A549 (cell line): Measurements from ENCODE around the gene PRSS50. TPM values are rescaled to one million over a fixed set of nuclear protein-coding genes. Genes with fewer than 3 reads are reported as not detected.

ENCODE experiments used
- ATAC-seq, 2 experiments: fragments of 200-7000 bp in 1 of 2; fragments of >200 bp in 1 of 2; cut with Nextera tagmentation in 1 of 2; cut with Tn5 transposase in 1 of 2; 3 replicates each; pipeline versions ENCODE4 v1.8.0 to v1.9.1; 2018 to 2020; ENCODE audit warnings: mild to moderate bottlenecking in 1 of 2, moderate library complexity in 1 of 2
- CTCF ChIA-PET: fragments of 300-600 bp; sonication (Branson Sonifier 250); formaldehyde crosslinking; extraction: SDS; loops from one replicate; lab custom pipeline; 2021; ENCODE audit warnings: antibody characterized with exemption, inconsistent platforms; lab: Yijun Ruan, JAX
- POLR2A ChIA-PET: fragments of 350-600 bp; formaldehyde crosslinking; extraction: SDS; loops from one replicate; lab custom pipeline; 2021; ENCODE audit warnings: antibody characterized with exemption, inconsistent platforms; lab: Yijun Ruan, JAX
- DNase-seq, 2 experiments: peaks; one replicate each; pipeline versions ENCODE4 v3.0.0 to v3.0.0-alpha.2; 2011 to 2016; ENCODE audit warnings: low read depth in 1 of 2, low spot score in 1 of 2
- FAIRE-seq: peaks from 2 replicates; lab custom pipeline; 2011; peaks lifted over from hg19 to GRCh38; lab: Jason Lieb, UNC
- H3K27ac ChIP-seq, 2 experiments: fragments of >200 bp; sonication (Bioruptor Twin); formaldehyde crosslinking; 3 replicates each; pipeline ENCODE4 v1.5.1; 2016 to 2017
- H3K4me1 ChIP-seq: fragments of >200 bp; sonication (Bioruptor Twin); formaldehyde crosslinking; 3 replicates; pipeline ENCODE4 v1.6.1; 2016
- H3K4me2 ChIP-seq: fragments of >200 bp; sonication (Bioruptor Twin); formaldehyde crosslinking; 3 replicates; pipeline ENCODE4 v1.6.1; 2016
- H3K4me3 ChIP-seq: fragments of >200 bp; sonication (Bioruptor Twin); formaldehyde crosslinking; 3 replicates; pipeline ENCODE4 v1.5.1; 2016
- H3K9me3 ChIP-seq: fragments of >200 bp; sonication (Bioruptor Twin); formaldehyde crosslinking; 3 replicates; pipeline ENCODE4 v1.6.1; 2016
- BHLHE40 ChIP-seq: IDR thresholded peaks from 2 replicates; pipeline ENCODE4 v1.6.1; 2012; ENCODE audit warnings: low read depth, low read length, inconsistent platforms
- CEBPB ChIP-seq, 2 experiments: fragments of >200 bp in 1 of 2; sonication (Bioruptor Twin) in 1 of 2; formaldehyde crosslinking in 1 of 2; IDR thresholded peaks; 2 replicates each; pipeline ENCODE4 v1.6.1; 2012 to 2016
- CHD4 ChIP-seq: fragments of 200-600 bp; sonication (generic); IDR thresholded peaks from 2 replicates; pipeline ENCODE4 v1.6.1; 2016; ENCODE audit warnings: antibody characterized with exemption, mild to moderate bottlenecking, borderline replicate concordance
- EHMT2 ChIP-seq: fragments of 200-600 bp; sonication (generic); IDR thresholded peaks from 2 replicates; pipeline ENCODE4 v1.6.1; 2016; ENCODE audit warnings: antibody characterized with exemption, low read depth, mild to moderate bottlenecking, moderate library complexity
- ESRRA ChIP-seq: fragments of 150-350 bp; IDR thresholded peaks from 2 replicates; pipeline ENCODE4 v1.6.1; 2014; ENCODE audit warnings: mild to moderate bottlenecking, low read length, borderline replicate concordance
- FOSL2 ChIP-seq, 2 experiments: fragments of 450-650 bp in 1 of 2; fragments of >200 bp in 1 of 2; sonication (Bioruptor Twin) in 1 of 2; formaldehyde crosslinking; IDR thresholded peaks; 2 replicates each; pipeline versions ENCODE4 v1.5.0 to v1.6.1; 2016 to 2020; ENCODE audit warnings: mild to moderate bottlenecking in 1 of 2, moderate library complexity in 1 of 2
- GATA3 ChIP-seq: IDR thresholded peaks from 2 replicates; pipeline ENCODE4 v1.6.1; 2012; ENCODE audit warnings: borderline replicate concordance
- JUN ChIP-seq, 2 experiments: fragments of >200 bp; sonication (Bioruptor Twin); formaldehyde crosslinking; IDR thresholded peaks; 2 replicates in 1 of 2; 3 replicates in 1 of 2; pipeline ENCODE4 v1.6.1; 2016 to 2017
- KDM1A ChIP-seq: fragments of 200-600 bp; sonication (generic); IDR thresholded peaks from 2 replicates; pipeline ENCODE4 v1.6.1; 2016; ENCODE audit warnings: low read depth, mild to moderate bottlenecking
- NFE2L2 ChIP-seq: fragments of 150-350 bp; conservative IDR thresholded peaks from 2 replicates; pipeline ENCODE4 v1.6.1; 2014; ENCODE audit warnings: low read length
- NR3C1 ChIP-seq: fragments of >200 bp; sonication (Bioruptor Twin); formaldehyde crosslinking; IDR thresholded peaks from 3 replicates; pipeline ENCODE4 v1.6.1; 2017
- POLR2A ChIP-seq: IDR thresholded peaks from 2 replicates; pipeline ENCODE4 v1.6.1; 2012; ENCODE audit warnings: mild to moderate bottlenecking, low read length
- POLR2AphosphoS2 ChIP-seq: conservative IDR thresholded peaks from 2 replicates; pipeline ENCODE4 v1.6.1; 2012; ENCODE audit warnings: low read length, improper control_type of control experiment, inconsistent platforms
- RCOR1 ChIP-seq: fragments of 150-350 bp; IDR thresholded peaks from 2 replicates; pipeline ENCODE4 v1.6.1; 2014; ENCODE audit warnings: antibody characterized with exemption, low read length, low read depth
- SMC3 ChIP-seq: fragments of >200 bp; sonication (Bioruptor Twin); formaldehyde crosslinking; IDR thresholded peaks from 3 replicates; pipeline ENCODE4 v1.6.1; 2018; ENCODE audit warnings: inconsistent platforms
- SREBF2 ChIP-seq: fragments of 450-650 bp; IDR thresholded peaks from 2 replicates; pipeline ENCODE4 v1.6.1; 2014; ENCODE audit warnings: mild to moderate bottlenecking, moderate library complexity
- ZC3H11A ChIP-seq: fragments of 450-650 bp; IDR thresholded peaks from 2 replicates; pipeline ENCODE4 v1.6.1; 2014; ENCODE audit warnings: antibody characterized with exemption, mild to moderate bottlenecking
- ZFP36 ChIP-seq: fragments of 450-650 bp; IDR thresholded peaks from 2 replicates; pipeline ENCODE4 v1.6.1; 2014; ENCODE audit warnings: borderline replicate concordance; ENCODE audit not compliant: partially characterized antibody
- ZNF302 ChIP-seq: fragments of 250-450 bp; sonication (Bioruptor Pico); IDR thresholded peaks from 2 replicates; pipeline ENCODE4 v1.9.0; 2021; ENCODE audit warnings: inconsistent platforms, mild to moderate bottlenecking, moderate library complexity
- WGBS: methylation state at CpG from one replicate; pipeline ENCODE4 v1.1.6; 2017; ENCODE audit errors: missing lambda C conversion rate; 5-methylcytosine and 5-hydroxymethylcytosine counted together
- polyA plus RNA-seq, 4 experiments: library from polyadenylated mRNA; depleted of rRNA in 3 of 4; stranded (reverse); fragments of >200 nt; fragmentation: RNase III in 1 of 4; extraction: RNeasy Plus Mini Kit Qiagen cat#74134 plus additional on column Dnase treatment in 1 of 4; gene quantifications; 2 replicates in 3 of 4; 3 replicates in 1 of 4; pipeline ENCODE4 v1.2.3, GENCODE V29; 2011 to 2017
- TF ChIP-seq, protein P1 (sequence below): fragments of >200 bp; sonication (Bioruptor Twin); formaldehyde crosslinking; IDR thresholded peaks from 2 replicates; pipeline ENCODE4 v1.6.1; 2016
- TF ChIP-seq, protein P2 (sequence below): IDR thresholded peaks from 2 replicates; pipeline ENCODE4 v1.6.1; 2012
- TF ChIP-seq, protein P3 (sequence below): fragments of 250-450 bp; sonication (Bioruptor Pico); IDR thresholded peaks from 2 replicates; pipeline ENCODE4 v1.5.0; 2020; ENCODE audit warnings: low read depth, mild to moderate bottlenecking, moderate library complexity
- TF ChIP-seq, protein P4 (sequence below): fragments of 250-450 bp; sonication (Bioruptor Pico); IDR thresholded peaks from 2 replicates; pipeline ENCODE4 v1.5.0; 2021; ENCODE audit warnings: mild to moderate bottlenecking, moderate library complexity, borderline replicate concordance
- TF ChIP-seq, protein P5 (sequence below): fragments of 150-350 bp; IDR thresholded peaks from 2 replicates; pipeline ENCODE4 v1.6.1; 2014; ENCODE audit warnings: low read depth, mild to moderate bottlenecking, low read length

Gene PRSS50
- polyA plus RNA-seq, 2 of the 4 experiments (the other 2 are of a cell fraction) = not detected

DNA sequence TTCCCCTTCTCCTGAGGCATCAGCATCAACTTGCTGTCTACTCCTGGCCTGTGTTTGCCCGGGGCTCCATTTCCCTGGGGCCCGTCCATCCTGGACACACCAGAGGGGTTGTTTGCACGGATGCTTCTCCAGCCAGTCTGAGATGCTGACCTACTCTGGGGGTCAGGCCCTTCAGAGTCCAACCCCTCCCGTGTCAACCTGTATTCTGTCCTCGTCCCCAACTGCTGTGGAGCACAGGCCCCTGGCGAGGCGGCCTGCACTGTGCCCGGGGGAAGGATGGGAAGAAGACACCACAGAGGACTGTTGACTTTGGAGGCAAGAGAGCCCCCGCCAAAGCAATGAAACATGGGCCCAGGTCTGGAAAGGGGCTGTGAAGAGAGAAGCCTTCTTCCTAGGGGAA is 50.0 kb downstream of the PRSS50 start:
- Histone ChIP-seq H3K27ac (no peak overlapping the region), H3K9me3 (no peaks in the 10 kb centered on the region), H3K4me3 (no peak overlapping the region), H3K4me2 (no peak overlapping the region), H3K4me1 (no peaks in the 10 kb centered on the region)
- POLR2A ChIA-PET = no interaction called here
- TF ChIP-seq RCOR1 (no peak), SMC3 (no peak), FOSL2 (IDR thresholded peaks at IDR 0.05) (no peak), FOSL2 (CRISPR knock-in tag; IDR thresholded peaks at IDR 0.05) (no peak), ZFP36 (no peak), NR3C1 (no peak), GATA3 (no peak), KDM1A (no peak), JUN (IDR thresholded peaks at IDR 0.05) (no peak), ZC3H11A (no peak), CHD4 (no peak), ESRRA (no peak), EHMT2 (no peak), SREBF2 (no peak)
- TF ChIP-seq, protein P1, sequence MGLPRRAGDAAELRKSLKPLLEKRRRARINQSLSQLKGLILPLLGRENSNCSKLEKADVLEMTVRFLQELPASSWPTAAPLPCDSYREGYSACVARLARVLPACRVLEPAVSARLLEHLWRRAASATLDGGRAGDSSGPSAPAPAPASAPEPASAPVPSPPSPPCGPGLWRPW = no peak
- TF ChIP-seq, protein P2, sequence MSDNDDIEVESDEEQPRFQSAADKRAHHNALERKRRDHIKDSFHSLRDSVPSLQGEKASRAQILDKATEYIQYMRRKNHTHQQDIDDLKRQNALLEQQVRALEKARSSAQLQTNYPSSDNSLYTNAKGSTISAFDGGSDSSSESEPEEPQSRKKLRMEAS = no peak
- TF ChIP-seq, protein P3, sequence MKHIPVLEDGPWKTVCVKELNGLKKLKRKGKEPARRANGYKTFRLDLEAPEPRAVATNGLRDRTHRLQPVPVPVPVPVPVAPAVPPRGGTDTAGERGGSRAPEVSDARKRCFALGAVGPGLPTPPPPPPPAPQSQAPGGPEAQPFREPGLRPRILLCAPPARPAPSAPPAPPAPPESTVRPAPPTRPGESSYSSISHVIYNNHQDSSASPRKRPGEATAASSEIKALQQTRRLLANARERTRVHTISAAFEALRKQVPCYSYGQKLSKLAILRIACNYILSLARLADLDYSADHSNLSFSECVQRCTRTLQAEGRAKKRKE (CRISPR knock-in tag) = no peak
- TF ChIP-seq, protein P4, sequence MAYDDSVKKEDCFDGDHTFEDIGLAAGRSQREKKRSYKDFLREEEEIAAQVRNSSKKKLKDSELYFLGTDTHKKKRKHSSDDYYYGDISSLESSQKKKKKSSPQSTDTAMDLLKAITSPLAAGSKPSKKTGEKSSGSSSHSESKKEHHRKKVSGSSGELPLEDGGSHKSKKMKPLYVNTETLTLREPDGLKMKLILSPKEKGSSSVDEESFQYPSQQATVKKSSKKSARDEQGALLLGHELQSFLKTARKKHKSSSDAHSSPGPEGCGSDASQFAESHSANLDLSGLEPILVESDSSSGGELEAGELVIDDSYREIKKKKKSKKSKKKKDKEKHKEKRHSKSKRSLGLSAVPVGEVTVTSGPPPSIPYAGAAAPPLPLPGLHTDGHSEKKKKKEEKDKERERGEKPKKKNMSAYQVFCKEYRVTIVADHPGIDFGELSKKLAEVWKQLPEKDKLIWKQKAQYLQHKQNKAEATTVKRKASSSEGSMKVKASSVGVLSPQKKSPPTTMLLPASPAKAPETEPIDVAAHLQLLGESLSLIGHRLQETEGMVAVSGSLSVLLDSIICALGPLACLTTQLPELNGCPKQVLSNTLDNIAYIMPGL (CRISPR knock-in tag) = no peak
- TF ChIP-seq, protein P5, sequence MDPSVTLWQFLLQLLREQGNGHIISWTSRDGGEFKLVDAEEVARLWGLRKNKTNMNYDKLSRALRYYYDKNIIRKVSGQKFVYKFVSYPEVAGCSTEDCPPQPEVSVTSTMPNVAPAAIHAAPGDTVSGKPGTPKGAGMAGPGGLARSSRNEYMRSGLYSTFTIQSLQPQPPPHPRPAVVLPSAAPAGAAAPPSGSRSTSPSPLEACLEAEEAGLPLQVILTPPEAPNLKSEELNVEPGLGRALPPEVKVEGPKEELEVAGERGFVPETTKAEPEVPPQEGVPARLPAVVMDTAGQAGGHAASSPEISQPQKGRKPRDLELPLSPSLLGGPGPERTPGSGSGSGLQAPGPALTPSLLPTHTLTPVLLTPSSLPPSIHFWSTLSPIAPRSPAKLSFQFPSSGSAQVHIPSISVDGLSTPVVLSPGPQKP = no peak
- DNase-seq (no peak), ATAC-seq (no peak), FAIRE-seq (no peak)
- CTCF ChIA-PET = no interaction called here
- WGBS = 92% methylated on average over 4 of the region's 9 CpGs

DNA sequence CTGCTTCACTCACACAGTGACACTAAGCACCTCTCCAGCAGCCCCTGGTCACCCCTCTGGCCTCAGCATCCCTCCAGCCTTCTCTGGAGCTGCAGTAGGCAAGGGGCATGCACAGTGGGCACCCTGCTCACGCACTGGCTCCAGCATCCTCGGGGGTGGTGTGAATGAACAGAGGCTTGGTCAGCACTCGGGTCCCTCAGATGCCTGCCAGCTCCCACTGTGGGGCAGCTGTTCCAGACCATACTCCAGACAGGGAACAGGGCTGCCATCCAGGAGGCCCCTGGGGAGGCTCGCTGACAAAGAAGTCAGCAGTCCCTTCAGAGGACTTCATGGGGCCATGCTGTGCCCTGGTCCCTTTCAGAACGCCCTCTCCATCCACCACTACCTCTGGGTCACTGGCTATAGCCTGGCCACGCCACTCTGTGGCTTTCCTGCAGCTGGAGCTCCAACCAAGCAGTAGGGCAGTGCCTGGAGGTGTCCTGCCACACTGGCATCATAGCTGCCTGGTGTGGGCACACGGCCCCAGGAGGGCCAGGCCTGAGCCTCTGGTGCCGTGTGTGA is 50.5 kb downstream of the PRSS50 start:
- TF ChIP-seq POLR2A = no peak
- TF ChIP-seq CEBPB (IDR thresholded peaks at IDR 0.05) = no peak
- no peak for TF ChIP-seq BHLHE40
- no peak for TF ChIP-seq POLR2AphosphoS2
- TF ChIP-seq RCOR1 = no peak
- no peak for TF ChIP-seq ZNF302 (CRISPR knock-in tag)
- TF ChIP-seq NFE2L2 = no peak
- TF ChIP-seq ESRRA = no peak
- no peak for TF ChIP-seq CHD4
- Histone ChIP-seq H3K4me1 (no peaks in the 10 kb centered on the region), H3K4me3 (no peak overlapping the region), H3K27ac (no peak overlapping the region), H3K4me2 (no peak overlapping the region), H3K9me3 (no peaks in the 10 kb centered on the region)
- ATAC-seq (no peak), DNase-seq (no peak), FAIRE-seq (no peak)
- POLR2A ChIA-PET = no interaction called here
- CTCF ChIA-PET = no interaction called here
- WGBS = 75% methylated on average over 2 of the region's 8 CpGs
